GM12874 (cell line): Measurements from ENCODE around the gene USP40.

Experiments used
- CTCF ChIP-seq: IDR thresholded peaks from 2 replicates; pipeline ENCODE4 v1.5.1; 2011; ENCODE audit warnings: low read depth, mild to moderate bottlenecking, control low read depth, low read length, moderate library complexity; ENCODE audit not compliant: insufficient read depth

USP40 gene

GRCh38 chr2:233469261-233470010 is 97.1 kb downstream of the USP40 start:
- no peak for TF ChIP-seq CTCF

GRCh38 chr2:233468741-233469110 is 97.9 kb downstream of the USP40 start:
- no peak for TF ChIP-seq CTCF

- TF ChIP-seq CTCF, result no peak
Measured at GRCh38 chr2:233468047-233468740, 98.4 kb downstream of the USP40 start.

GRCh38 chr2:233466991-233467603 is 99.5 kb downstream of the USP40 start:
- TF ChIP-seq CTCF, result no peak

- no peak for TF ChIP-seq CTCF
Measured at GRCh38 chr2:233464531-233465240, 101.9 kb downstream of the USP40 start.

GRCh38 chr2:233464056-233464455 is 102.5 kb downstream of the USP40 start:
- no peak for TF ChIP-seq CTCF

- TF ChIP-seq CTCF, result no peak
Measured at GRCh38 chr2:233463586-233463985, 103.0 kb downstream of the USP40 start.
